OCI-LY7 (cell line): ENCODE measurements around the gene GTF3C1. TPM values are rescaled to one million over a fixed set of nuclear protein-coding genes. Genes with fewer than 3 reads are reported as not detected.

Experiments used
- BruUV-seq: library from RNA; stranded (reverse); fragments of 400-500 nt; replicated peaks from 2 replicates; lab custom pipeline; 2021; lab: Mats Ljungman, UMichigan
- CTCF ChIA-PET: fragments of 300-600 bp; sonication (Branson Sonifier 250); formaldehyde crosslinking; loops from one replicate; lab custom pipeline; 2022; ENCODE audit warnings: antibody characterized with exemption; ENCODE audit not compliant: unreplicated experiment; lab: Charles Lee
- POLR2A ChIA-PET: fragments of 300-600 bp; sonication (Branson Sonifier 250); formaldehyde crosslinking; loops from one replicate; lab custom pipeline; 2022; ENCODE audit warnings: antibody characterized with exemption; lab: Charles Lee
- DNase-seq: peaks from one replicate; pipeline ENCODE4 v3.0.0-alpha.2; 2015; ENCODE audit warnings: low spot score
- H2AFZ ChIP-seq: fragments of 200-600 bp; sonication (generic), shearing (Covaris generic); 2 replicates; pipeline ENCODE4 v1.6.1; 2014; ENCODE audit warnings: mild to moderate bottlenecking, antibody characterized with exemption, low read length, moderate library complexity
- H3K27ac ChIP-seq: fragments of 200-600 bp; sonication (generic); 2 replicates; pipeline ENCODE4 v1.5.1; 2014; ENCODE audit warnings: mixed run types, low read depth, mild to moderate bottlenecking, moderate library complexity, low read length, inconsistent platforms; ENCODE audit not compliant: poor library complexity, severe bottlenecking
- H3K36me3 ChIP-seq: fragments of 200-600 bp; sonication (generic); 2 replicates; pipeline ENCODE4 v1.6.1; 2014; ENCODE audit warnings: mild to moderate bottlenecking, antibody characterized with exemption, low read length, moderate library complexity, mixed read lengths; ENCODE audit not compliant: insufficient read depth
- H3K4me1 ChIP-seq: fragments of 200-600 bp; sonication (generic); 2 replicates; pipeline ENCODE4 v1.5.1; 2014; ENCODE audit warnings: mild to moderate bottlenecking, low read length; ENCODE audit not compliant: insufficient read depth, poor library complexity, severe bottlenecking
- H3K4me2 ChIP-seq: fragments of 200-600 bp; sonication (generic); 2 replicates; pipeline ENCODE4 v1.6.1; 2014; ENCODE audit warnings: mild to moderate bottlenecking, low read length
- H3K4me3 ChIP-seq: fragments of 200-600 bp; sonication (generic); 2 replicates; pipeline ENCODE4 v1.5.1; 2014; ENCODE audit warnings: mild to moderate bottlenecking, low read depth, low read length; ENCODE audit not compliant: poor library complexity, severe bottlenecking
- H3K79me2 ChIP-seq: fragments of 200-600 bp; sonication (generic); 2 replicates; pipeline ENCODE4 v1.6.1; 2016; ENCODE audit warnings: low read depth, mild to moderate bottlenecking, low read length, moderate library complexity, mixed read lengths; ENCODE audit not compliant: insufficient read depth
- H3K9me2 ChIP-seq: fragments of 200-600 bp; sonication (generic); 2 replicates; pipeline ENCODE4 v1.6.1; 2016; ENCODE audit warnings: mild to moderate bottlenecking, low read length, mixed read lengths; ENCODE audit not compliant: insufficient read depth
- H3K9me3 ChIP-seq: fragments of 200-600 bp; sonication (generic); 2 replicates; pipeline ENCODE4 v1.6.1; 2014; ENCODE audit warnings: mild to moderate bottlenecking, mixed run types, low read length, mixed read lengths
- H4K20me1 ChIP-seq: fragments of 200-600 bp; sonication (generic); 2 replicates; pipeline ENCODE4 v1.6.1; 2014; ENCODE audit warnings: mild to moderate bottlenecking, antibody characterized with exemption, low read length, moderate library complexity, mixed read lengths; ENCODE audit not compliant: insufficient read depth
- CTCF ChIP-seq: fragments of 200-600 bp; sonication (generic); conservative IDR thresholded peaks from 2 replicates; pipeline ENCODE4 v1.5.1; 2014; ENCODE audit warnings: mild to moderate bottlenecking, antibody characterized with exemption, low read length, moderate library complexity, mixed read lengths
- EZH2phosphoT487 ChIP-seq: fragments of 200-600 bp; sonication (generic); IDR thresholded peaks from 2 replicates; pipeline ENCODE4 v1.6.1; 2018; ENCODE audit warnings: low read depth, borderline replicate concordance, mild to moderate bottlenecking, mixed run types, antibody characterized with exemption, low read length, moderate library complexity, mixed read lengths
- intact Hi-C: fragments of 100-400 bp; cut with micrococcal nuclease; formaldehyde crosslinking; loops from one replicate; pipeline ENCODE4 v1.10.0; 2022; ENCODE audit not compliant: unreplicated experiment
- total RNA-seq, 2 experiments: library from RNA; depleted of rRNA in 1 of 2; stranded (reverse); fragments of >200 nt in 1 of 2; shearing (Covaris generic) in 1 of 2; gene quantifications; 2 replicates each; pipeline ENCODE4 v1.2.3, GENCODE V29; 2014 to 2022

The GTF3C1 gene
- total RNA-seq, 2 experiments from 2014 or later, result 48.3 to 57.1 TPM

- no peak for TF ChIP-seq CTCF
- no peak for TF ChIP-seq EZH2phosphoT487
- Histone ChIP-seq H3K4me3 (no peak overlapping the region), H4K20me1 (no peaks in the 10 kb centered on the region), H3K36me3 (no peaks in the 10 kb centered on the region), H3K9me2 (no peaks in the 10 kb centered on the region), H2AFZ (no peak overlapping the region), H3K79me2 (no peaks in the 10 kb centered on the region), H3K4me2 (no peak overlapping the region), H3K9me3 (no peaks in the 10 kb centered on the region), H3K4me1 (no peaks in the 10 kb centered on the region), H3K27ac (no peak overlapping the region)
- no peak for DNase-seq
- intact Hi-C loops, result no loop called here
- BruUV-seq, result no TSS peak
- ChIA-PET CTCF (no interaction called here), POLR2A (no interaction called here)
Observed at GRCh38 chr16:27595993-27596392, 46.3 kb upstream of the GTF3C1 start.

- intact Hi-C loops, result no loop called here
- POLR2A ChIA-PET, result no interaction called here
- no peak overlapping the region for H3K4me3 ChIP-seq
- no TSS peak for BruUV-seq
- no peak for DNase-seq
- H2AFZ ChIP-seq, result no peak overlapping the region
- no peaks in the 10 kb centered on the region for H3K79me2 ChIP-seq
- no peaks in the 10 kb centered on the region for H4K20me1 ChIP-seq
- H3K4me2 ChIP-seq, result no peak overlapping the region
- TF ChIP-seq EZH2phosphoT487 (no peak), CTCF (no peak)
- H3K9me3 ChIP-seq, result no peaks in the 10 kb centered on the region
- no peaks in the 10 kb centered on the region for H3K4me1 ChIP-seq
- CTCF ChIA-PET, result no interaction called here
- H3K36me3 ChIP-seq, result no peaks in the 10 kb centered on the region
- H3K9me2 ChIP-seq, result no peaks in the 10 kb centered on the region
- no peak overlapping the region for H3K27ac ChIP-seq
Observed at GRCh38 chr16:27595475-27595874, 45.8 kb upstream of the GTF3C1 start.

- Histone ChIP-seq H3K9me2 (no peaks in the 10 kb centered on the region), H4K20me1 (no peaks in the 10 kb centered on the region), H3K79me2 (no peaks in the 10 kb centered on the region), H3K4me2 (no peak overlapping the region), H3K4me1 (no peaks in the 10 kb centered on the region), H3K27ac (no peak overlapping the region), H2AFZ (no peak overlapping the region), H3K9me3 (peaks cover 5% of the 10 kb centered on the region; the same call in 1 of the 2 replicates), H3K36me3 (no peaks in the 10 kb centered on the region), H3K4me3 (no peak overlapping the region)
- no peak for TF ChIP-seq EZH2phosphoT487
- no peak for TF ChIP-seq CTCF
- POLR2A ChIA-PET, result interaction anchor here (0.8 to 1.2 kb wide), 2 partner anchors 41 to 66 kb away, joined by 3 read pairs; partner anchors contain the start of gene KATNIP
- DNase-seq, result no peak
- CTCF ChIA-PET, result no interaction called here
- no TSS peak for BruUV-seq
- intact Hi-C loops, result no loop called here
Observed at GRCh38 chr16:27591837-27592236, 42.1 kb upstream of the GTF3C1 start.
